ENCODE results near the gene CUBN.

The CUBN gene

DNA sequence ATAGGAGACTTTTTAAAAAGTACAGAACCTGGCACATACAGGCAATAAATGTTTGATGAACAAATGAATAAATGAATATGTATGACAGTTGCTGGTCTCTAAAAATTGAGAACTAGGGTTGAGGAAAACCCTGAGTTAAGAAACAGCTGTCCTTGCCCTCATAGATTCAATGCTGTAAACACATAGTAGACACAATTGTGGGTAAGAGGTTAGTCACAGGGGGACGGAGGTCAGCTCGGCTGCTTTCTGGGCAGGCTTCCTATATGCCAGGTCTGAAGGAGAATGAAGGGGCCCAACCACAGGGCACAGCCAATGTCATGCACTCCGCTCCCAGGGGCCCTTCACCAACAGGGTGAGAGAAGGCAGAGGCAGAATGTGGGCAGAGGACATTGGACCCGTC is 169.1 kb downstream of the CUBN start:
- H3K36me3 ChIP-seq (ENCODE audit: insufficient read depth, low read length), result no peaks in the 10 kb centered on the region
- peaks cover 4% of the 10 kb centered on the region; the same call in 1 of the 2 replicates for H3K4me1 ChIP-seq (ENCODE audit: insufficient read depth, low read length)
- H3K9ac ChIP-seq (ENCODE audit: low read depth, low read length), result no peak overlapping the region
- no peaks in the 10 kb centered on the region for H3K9me3 ChIP-seq (ENCODE audit: control insufficient read depth, insufficient read depth, low read length)

DNA sequence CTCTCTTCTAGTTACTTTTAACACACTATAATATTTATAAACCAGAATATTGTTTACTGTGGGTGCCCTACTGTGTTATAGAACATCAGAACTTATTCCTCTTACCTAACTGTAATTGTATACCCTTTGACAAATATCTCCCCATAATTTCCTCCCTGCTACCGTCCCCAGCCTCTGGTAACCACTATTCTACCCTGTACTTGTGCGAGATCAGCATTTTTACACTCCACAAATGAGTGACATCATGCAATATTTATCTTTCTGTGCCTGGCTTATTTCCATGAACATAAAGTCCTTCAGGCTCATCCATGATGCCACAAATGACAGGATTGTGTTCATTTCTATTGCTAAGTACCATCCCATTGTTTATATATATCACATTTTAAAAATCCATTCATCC is 172.6 kb downstream of the CUBN start:
- H3K36me3 ChIP-seq (ENCODE audit: insufficient read depth, low read length), result no peaks in the 10 kb centered on the region
- H3K9ac ChIP-seq (ENCODE audit: low read depth, low read length), result no peak overlapping the region
- H3K9me3 ChIP-seq (ENCODE audit: control insufficient read depth, insufficient read depth, low read length), result no peaks in the 10 kb centered on the region
- peaks cover 9% of the 10 kb centered on the region for H3K4me1 ChIP-seq (ENCODE audit: insufficient read depth, low read length)

DNA sequence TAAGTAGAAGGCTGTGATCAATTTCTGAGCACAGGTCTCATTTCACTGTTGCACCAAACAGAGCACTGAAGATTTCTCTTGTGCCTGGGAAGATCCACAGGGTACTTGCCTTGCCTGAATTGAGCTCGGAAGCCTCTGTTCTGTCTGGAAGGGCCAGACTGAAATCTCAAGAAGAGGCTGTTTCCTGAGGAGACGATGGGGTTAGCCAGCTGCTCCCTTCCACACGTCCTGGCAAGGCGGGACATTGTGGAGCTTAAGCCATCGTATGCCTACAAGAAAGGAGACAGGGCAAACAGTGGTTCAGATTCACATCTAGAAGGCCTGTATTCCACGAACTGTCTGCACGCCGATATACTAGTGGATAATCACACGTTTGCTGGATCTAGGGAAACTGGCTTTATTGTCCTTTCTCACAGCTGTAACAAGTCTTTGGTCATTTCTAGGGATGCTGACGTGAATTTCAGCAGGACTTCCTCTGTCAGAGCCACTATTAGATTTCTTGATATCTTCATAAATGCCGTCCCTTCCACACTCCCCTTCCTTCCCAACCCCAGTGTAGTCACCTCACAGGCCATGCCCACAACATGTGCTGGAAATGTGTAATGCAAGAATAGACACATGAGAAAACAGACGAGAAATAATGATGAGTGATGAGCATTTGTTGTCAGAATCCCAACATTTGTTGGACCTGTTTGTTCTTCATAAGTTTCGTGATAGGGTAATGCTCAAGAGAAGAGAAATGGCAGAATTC is 175.2 kb downstream of the CUBN start:
- peaks cover 24% of the 10 kb centered on the region for H3K4me1 ChIP-seq (ENCODE audit: insufficient read depth, low read length)
- no peaks in the 10 kb centered on the region for H3K9me3 ChIP-seq (ENCODE audit: control insufficient read depth, insufficient read depth, low read length)
- H3K9ac ChIP-seq (ENCODE audit: low read depth, low read length), result no peak overlapping the region
- H3K36me3 ChIP-seq (ENCODE audit: insufficient read depth, low read length), result no peaks in the 10 kb centered on the region

DNA sequence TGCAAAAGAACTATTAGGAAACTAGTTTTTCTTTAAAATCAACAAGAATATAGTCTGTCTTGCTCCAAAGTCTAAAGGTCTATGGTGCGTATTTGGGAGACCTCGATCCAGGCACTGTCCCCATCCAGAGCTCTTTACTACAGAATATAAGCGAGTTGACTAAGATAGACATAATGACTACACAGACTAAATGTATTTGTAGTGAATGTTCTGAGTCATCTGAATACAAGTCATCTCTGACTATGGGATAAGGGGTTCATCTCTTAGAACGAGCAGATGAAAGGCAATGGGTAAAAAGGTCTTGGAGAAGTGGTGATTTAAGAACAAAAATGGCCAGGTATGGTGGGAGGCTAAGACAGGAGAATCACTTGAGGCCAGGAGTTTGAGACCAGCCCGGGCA is 176.3 kb downstream of the CUBN start:
- Histone ChIP-seq H3K9ac (ENCODE audit: low read depth, low read length) (no peak overlapping the region), H3K4me1 (ENCODE audit: insufficient read depth, low read length) (peaks cover 24% of the 10 kb centered on the region), H3K9me3 (ENCODE audit: control insufficient read depth, insufficient read depth, low read length) (no peaks in the 10 kb centered on the region), H3K36me3 (ENCODE audit: insufficient read depth, low read length) (no peaks in the 10 kb centered on the region)

DNA sequence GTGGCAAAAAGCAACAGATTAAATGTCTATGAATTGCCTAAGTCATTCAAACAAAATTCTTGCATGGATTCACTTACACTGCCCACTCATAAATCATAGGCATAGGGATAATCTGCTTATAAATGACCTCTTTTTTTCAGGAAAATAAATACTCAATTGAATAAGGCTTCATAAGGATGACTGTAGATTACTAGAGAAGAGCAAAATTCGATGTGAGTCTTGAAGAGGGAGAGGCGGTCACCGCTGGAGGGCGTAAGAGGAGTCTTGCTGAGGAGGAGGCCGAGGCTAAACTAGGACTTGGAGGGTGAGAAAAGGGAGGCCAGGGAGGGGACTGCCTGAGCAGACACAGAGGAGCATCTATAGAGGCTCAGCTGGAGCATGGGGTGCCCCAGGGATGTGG is 177.0 kb downstream of the CUBN start:
- H3K36me3 ChIP-seq (ENCODE audit: insufficient read depth, low read length), result no peaks in the 10 kb centered on the region
- H3K4me1 ChIP-seq (ENCODE audit: insufficient read depth, low read length), result peaks cover 24% of the 10 kb centered on the region
- H3K9me3 ChIP-seq (ENCODE audit: control insufficient read depth, insufficient read depth, low read length), result no peaks in the 10 kb centered on the region
- no peak overlapping the region for H3K9ac ChIP-seq (ENCODE audit: low read depth, low read length)

DNA sequence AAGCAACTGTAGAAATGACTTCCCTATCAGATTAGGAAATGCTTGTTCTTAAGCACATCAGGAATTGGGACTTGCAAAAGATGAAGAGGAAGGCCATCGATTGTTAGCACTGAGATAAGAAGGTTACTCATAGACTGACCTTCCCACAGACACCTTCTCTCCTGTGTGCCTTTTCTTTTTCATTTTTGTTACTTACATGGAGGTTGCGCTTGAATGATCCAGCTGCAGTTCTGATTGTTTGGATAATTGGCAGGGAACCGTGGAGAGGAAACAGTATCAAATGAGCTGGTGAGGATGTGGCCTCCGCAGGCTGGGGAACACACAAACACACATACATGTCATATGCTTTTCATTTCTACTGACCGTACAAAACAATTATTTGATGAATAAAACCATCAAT is 177.5 kb downstream of the CUBN start:
- no peaks in the 10 kb centered on the region for H3K36me3 ChIP-seq (ENCODE audit: insufficient read depth, low read length)
- no peak overlapping the region for H3K9ac ChIP-seq (ENCODE audit: low read depth, low read length)

DNA sequence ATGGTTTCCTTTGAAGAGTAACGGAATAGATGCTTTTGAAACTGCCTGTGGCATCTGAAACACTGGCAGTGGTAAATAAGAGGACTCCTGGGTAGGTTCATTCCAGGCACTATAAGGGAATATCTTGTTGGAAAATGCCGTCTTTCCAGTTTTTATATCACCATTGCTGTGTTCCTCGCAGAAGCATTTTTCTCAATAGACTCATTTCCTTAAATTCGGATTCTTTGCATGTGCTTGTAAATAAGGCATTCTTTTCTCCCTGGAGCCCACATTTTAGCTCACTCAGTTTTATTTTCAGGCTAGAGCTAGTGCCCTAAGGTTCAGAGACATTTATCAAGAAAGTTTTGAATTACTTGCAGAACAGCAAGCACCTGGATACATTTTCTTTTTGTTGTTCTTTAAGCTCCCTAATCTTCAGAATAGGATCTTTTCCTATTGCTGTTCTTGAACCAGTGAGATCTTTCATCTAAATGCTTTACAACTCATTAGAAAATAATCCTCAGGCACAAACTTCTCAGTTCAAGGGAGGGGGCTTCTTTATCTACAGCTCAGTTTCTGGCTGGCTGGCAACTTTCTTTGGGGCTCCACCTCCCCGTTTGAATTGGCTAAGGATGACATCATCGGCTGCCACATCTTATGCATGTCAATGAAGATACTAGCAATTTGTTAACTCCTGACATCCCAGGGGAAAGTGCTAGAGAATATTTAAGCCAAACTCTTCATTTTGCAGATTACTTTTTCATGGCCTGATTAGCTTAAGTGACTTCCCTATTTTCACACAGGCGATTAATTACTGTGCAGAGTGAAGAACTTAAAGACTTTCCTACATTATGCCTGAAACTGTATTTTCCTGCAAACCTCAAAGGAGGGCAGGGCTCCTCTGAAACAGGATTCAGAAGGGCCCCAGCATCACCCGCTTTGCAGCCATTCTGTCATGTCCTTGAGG is 178.7 kb downstream of the CUBN start:
- Histone ChIP-seq H3K9me3 (ENCODE audit: control insufficient read depth, insufficient read depth, low read length) (no peaks in the 10 kb centered on the region), H3K36me3 (ENCODE audit: insufficient read depth, low read length) (no peaks in the 10 kb centered on the region), H3K4me1 (ENCODE audit: insufficient read depth, low read length) (peaks cover 24% of the 10 kb centered on the region), H3K9ac (ENCODE audit: low read depth, low read length) (peak overlapping the region; percentile 15)

More for the DNA sequence above, 177.5 kb downstream of the CUBN start:
- H3K4me1 ChIP-seq (ENCODE audit: insufficient read depth, low read length), result peaks cover 24% of the 10 kb centered on the region
- no peaks in the 10 kb centered on the region for H3K9me3 ChIP-seq (ENCODE audit: control insufficient read depth, insufficient read depth, low read length)

DNA sequence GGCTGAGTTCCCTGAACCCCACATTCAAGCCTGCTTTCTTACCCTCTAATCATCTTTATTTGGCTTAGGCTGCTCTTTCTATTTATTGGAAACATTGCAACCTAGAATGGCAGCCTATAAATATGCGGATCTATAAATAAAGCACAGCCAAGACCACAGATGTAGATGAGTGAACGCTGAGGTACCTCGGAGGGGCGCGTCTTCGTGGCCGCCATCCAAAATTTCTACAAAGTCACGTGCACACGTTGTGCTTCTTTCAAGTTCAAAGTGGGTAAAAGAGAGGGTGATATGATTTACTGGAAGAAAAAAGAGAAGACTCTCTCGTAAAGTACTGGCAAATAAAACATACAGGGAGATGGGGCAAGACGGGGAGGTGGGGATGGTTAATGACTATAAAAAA is 179.8 kb downstream of the CUBN start:
- H3K36me3 ChIP-seq (ENCODE audit: insufficient read depth, low read length), result no peaks in the 10 kb centered on the region
- peaks cover 28% of the 10 kb centered on the region for H3K4me1 ChIP-seq (ENCODE audit: insufficient read depth, low read length)
- no peaks in the 10 kb centered on the region for H3K9me3 ChIP-seq (ENCODE audit: control insufficient read depth, insufficient read depth, low read length)
- no peak overlapping the region for H3K9ac ChIP-seq (ENCODE audit: low read depth, low read length)

DNA sequence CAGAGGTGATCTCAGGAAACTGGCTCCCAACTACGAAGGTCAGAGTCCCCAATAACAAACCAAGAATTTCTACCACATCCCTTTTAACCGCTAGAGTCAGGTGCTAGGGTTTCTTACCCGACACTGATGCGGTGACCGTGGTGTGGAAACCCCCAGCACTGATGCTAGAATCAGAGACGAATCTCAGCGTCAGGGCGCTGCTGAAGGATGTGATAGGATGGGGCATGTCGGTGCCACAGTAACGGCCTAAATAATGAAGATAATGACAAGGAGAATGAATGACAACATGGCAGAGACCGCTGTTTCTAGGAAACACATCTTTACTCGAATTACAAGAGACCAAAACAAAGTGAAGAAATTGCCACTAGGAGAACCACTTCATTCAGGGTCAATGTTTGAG is 181.2 kb downstream of the CUBN start:
- peaks cover 28% of the 10 kb centered on the region for H3K4me1 ChIP-seq (ENCODE audit: insufficient read depth, low read length)
- H3K9ac ChIP-seq (ENCODE audit: low read depth, low read length), result no peak overlapping the region
- no peaks in the 10 kb centered on the region for H3K36me3 ChIP-seq (ENCODE audit: insufficient read depth, low read length)
- no peaks in the 10 kb centered on the region for H3K9me3 ChIP-seq (ENCODE audit: control insufficient read depth, insufficient read depth, low read length)

DNA sequence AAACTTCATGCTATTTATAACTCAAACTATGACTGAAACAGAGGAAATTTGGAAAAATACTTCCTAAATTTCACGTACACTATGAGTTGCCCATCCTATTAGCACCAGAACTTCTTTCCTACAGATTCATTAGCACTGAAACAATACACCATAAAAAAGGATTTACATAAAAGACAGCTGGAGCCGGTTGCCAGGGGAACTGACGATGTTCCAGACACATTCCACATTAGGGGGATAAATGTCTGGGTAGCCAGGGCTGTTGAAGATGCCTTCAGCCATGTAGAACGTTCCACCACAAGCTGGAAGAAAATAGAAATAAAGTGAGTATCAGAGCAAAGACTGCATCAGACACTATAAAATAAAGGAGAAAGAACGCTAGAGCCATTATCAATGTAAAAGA is 182.5 kb downstream of the CUBN start:
- no peaks in the 10 kb centered on the region for H3K36me3 ChIP-seq (ENCODE audit: insufficient read depth, low read length)
- H3K9me3 ChIP-seq (ENCODE audit: control insufficient read depth, insufficient read depth, low read length), result no peaks in the 10 kb centered on the region
- no peak overlapping the region for H3K9ac ChIP-seq (ENCODE audit: low read depth, low read length)
- H3K4me1 ChIP-seq (ENCODE audit: insufficient read depth, low read length), result peaks cover 19% of the 10 kb centered on the region

DNA sequence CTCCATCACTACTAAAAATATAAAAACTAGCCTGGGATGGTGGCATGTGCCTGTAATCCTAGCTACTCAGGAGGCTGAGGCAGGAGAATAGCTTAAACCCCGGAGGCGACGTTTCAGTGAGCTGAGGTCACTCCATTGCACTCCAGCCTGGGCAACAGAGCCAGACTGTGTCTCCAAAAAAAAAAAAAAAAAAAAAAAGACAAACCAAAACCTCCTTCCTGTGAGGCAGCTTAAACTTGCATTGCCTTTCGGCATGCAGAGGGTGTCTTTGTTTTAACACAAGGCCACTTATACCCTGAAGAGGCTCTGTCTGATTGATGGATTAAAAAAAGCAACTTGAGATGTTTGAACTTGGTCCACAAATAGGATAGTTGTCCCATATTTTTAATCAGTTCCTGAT is 184.0 kb downstream of the CUBN start:
- no peaks in the 10 kb centered on the region for H3K9me3 ChIP-seq (ENCODE audit: control insufficient read depth, insufficient read depth, low read length)

DNA sequence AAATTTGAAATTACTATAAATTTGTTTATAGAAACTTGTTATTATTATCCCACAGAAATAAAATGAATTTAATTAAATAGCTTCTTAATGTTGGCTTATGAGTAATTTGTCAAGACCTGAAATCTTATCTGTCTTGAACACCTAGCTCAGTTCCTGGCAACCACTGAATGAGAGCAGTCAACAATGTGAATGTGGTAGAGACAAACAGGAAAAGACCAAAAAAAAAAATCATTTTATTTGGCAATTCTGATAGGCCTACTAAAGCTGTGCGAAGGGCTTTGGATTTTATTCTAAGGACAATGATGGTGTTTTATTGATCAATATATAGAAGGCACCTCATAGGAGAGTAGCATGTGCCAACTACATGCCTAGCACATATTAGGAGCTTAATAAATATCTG is 184.6 kb downstream of the CUBN start:
- H3K9ac ChIP-seq (ENCODE audit: low read depth, low read length), result no peak overlapping the region
- no peaks in the 10 kb centered on the region for H3K9me3 ChIP-seq (ENCODE audit: control insufficient read depth, insufficient read depth, low read length)
- no peaks in the 10 kb centered on the region for H3K36me3 ChIP-seq (ENCODE audit: insufficient read depth, low read length)
- H3K4me1 ChIP-seq (ENCODE audit: insufficient read depth, low read length), result peaks cover 4% of the 10 kb centered on the region

More for the DNA sequence above, 184.0 kb downstream of the CUBN start:
- peaks cover 6% of the 10 kb centered on the region for H3K4me1 ChIP-seq (ENCODE audit: insufficient read depth, low read length)
- no peaks in the 10 kb centered on the region for H3K36me3 ChIP-seq (ENCODE audit: insufficient read depth, low read length)
- H3K9ac ChIP-seq (ENCODE audit: low read depth, low read length), result no peak overlapping the region

DNA sequence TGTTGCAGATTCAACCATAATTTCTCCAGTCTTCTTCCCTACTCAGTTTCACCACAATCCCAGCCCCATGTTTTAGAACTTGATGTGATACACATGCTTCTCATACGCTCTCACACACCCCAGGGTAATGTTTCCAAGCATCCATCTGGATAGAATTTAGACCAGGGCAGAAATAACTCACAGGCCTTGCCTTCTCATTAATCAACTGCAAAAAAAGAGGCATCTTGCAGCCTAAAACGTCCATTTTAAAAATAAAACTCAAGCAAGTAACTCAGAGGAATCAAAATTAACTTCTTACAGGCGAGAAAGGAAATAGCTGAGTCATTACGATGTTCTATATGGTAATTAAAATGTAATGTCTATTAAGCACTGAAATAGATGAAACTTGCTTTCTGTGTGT is 185.2 kb downstream of the CUBN start:
- H3K9ac ChIP-seq (ENCODE audit: low read depth, low read length), result no peak overlapping the region

DNA sequence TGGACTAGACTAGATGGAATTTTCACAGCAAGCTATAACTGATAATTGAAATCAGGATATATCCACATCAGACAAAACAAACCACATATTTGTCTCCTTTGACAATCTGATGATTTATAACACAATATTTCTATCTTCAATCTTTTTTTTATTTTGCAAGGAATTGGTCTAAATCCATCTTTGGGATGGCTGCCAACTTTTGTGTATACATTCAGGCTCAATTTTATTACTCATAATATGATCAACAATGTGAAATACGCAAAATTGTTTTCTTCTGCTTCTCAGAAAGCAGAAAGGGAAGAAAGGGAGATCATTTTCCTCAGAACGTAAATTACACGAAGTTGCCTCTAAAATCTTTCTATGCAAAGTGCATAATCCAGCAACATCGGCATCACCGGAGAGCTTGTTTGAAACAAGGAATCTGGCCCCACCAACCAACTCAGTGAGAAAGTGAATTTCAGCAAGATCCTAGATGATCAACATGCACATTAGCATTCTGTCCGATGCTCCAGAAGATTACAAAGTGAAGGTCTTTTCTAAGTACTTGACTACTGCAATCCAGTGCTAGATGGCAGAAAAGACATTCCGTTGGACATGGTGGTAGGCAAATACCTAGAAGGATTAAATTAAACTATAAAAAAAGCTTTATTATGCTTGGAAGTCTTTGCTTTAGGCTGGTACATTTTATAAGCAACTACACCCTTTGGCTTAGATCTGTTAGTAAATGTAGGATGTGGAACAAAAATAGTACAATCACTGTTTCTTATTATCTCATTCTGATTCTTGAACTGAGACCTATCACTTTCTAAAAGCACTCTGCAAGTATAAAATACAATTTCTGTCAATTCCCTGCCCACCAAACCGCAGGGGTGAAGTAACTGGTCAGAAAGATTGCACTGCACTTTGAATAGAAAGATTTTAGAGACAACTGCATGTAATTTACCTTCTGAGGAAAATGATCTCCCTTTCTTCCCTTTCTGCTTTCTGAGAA is 186.0 kb downstream of the CUBN start:
- H3K9me3 ChIP-seq (ENCODE audit: control insufficient read depth, insufficient read depth, low read length), result no peaks in the 10 kb centered on the region
- H3K4me1 ChIP-seq (ENCODE audit: insufficient read depth, low read length), result peaks cover 4% of the 10 kb centered on the region
- H3K9ac ChIP-seq (ENCODE audit: low read depth, low read length), result no peak overlapping the region
- H3K36me3 ChIP-seq (ENCODE audit: insufficient read depth, low read length), result no peaks in the 10 kb centered on the region

More for the DNA sequence above, 185.2 kb downstream of the CUBN start:
- H3K9me3 ChIP-seq (ENCODE audit: control insufficient read depth, insufficient read depth, low read length), result no peaks in the 10 kb centered on the region
- peaks cover 4% of the 10 kb centered on the region for H3K4me1 ChIP-seq (ENCODE audit: insufficient read depth, low read length)
- no peaks in the 10 kb centered on the region for H3K36me3 ChIP-seq (ENCODE audit: insufficient read depth, low read length)

Measured in ES-I3 (cell line).